Measurements from ENCODE around the gene RHOBTB1.

RHOBTB1 gene

GRCh38 chr10:60823324-60823723 is 120.7 kb downstream of the RHOBTB1 start:
- no peak for DNase-seq (ENCODE audit: low read depth in 2 of 3, low spot score in 2 of 3)

DNA sequence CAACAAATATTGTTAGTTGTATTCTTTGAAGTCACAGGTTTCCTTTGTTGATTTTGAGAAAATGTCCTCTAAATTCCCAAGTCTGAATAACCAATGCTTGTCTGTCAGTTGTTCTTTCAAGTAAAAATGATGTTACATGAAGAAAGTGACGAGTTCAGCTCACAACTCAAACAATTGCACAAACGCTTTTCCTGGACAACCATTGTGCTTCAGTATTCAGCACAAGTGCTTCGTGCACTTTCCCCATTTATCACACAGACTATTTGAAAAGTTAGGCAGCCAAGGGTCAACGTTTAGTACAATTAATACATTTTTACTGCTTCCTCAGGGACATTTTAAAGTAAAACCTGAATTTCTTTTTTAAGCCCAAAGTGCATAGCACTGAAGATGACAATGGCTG is 121.2 kb downstream of the RHOBTB1 start:
- DNase-seq (ENCODE audit: low read depth in 2 of 3, low spot score in 2 of 3) = no peak

GRCh38 chr10:60821656-60822055 is 122.3 kb downstream of the RHOBTB1 start:
- DNase-seq (ENCODE audit: low read depth in 2 of 3, low spot score in 2 of 3) = no peak

- no peak for DNase-seq (ENCODE audit: low read depth in 2 of 3, low spot score in 2 of 3)
These were observed 123.8 kb downstream of the RHOBTB1 start for GRCh38 chr10:60820093-60820754.

Data from activated CD8-positive, alpha-beta memory T cell treated with anti-CD3 and anti-CD28 coated beads for 48 hours (primary cell).